Mucosa of descending colon (tissue), 3 donors: ENCODE data around the gene ANO9. TPM values are rescaled to one million over a fixed set of nuclear protein-coding genes. Genes with fewer than 3 reads are reported as not detected.

Experiments used
- ATAC-seq: fragments of 200-7000 bp; cut with Tn5 transposase; one replicate; pipeline ENCODE4 v1.9.1; 2020; ENCODE audit warnings: mild to moderate bottlenecking, moderate library complexity
- DNase-seq, 3 donors: peaks; one replicate each; pipeline ENCODE4 v3.0.0-alpha.2; 2020
- H3K36me3 ChIP-seq: fragments of 200-600 bp; one replicate; pipeline ENCODE4 v1.8.0; 2021; ENCODE audit warnings: low read depth, mild to moderate bottlenecking
- H3K4me1 ChIP-seq: fragments of 200-600 bp; one replicate; pipeline ENCODE4 v1.8.0; 2021; ENCODE audit warnings: low read depth, mild to moderate bottlenecking
- H3K4me3 ChIP-seq: fragments of 200-600 bp; one replicate; pipeline ENCODE4 v1.8.0; 2021; ENCODE audit warnings: mild to moderate bottlenecking
- H3K9me3 ChIP-seq: fragments of 200-600 bp; one replicate; pipeline ENCODE4 v1.8.0; 2021; ENCODE audit warnings: mild to moderate bottlenecking
- CTCF ChIP-seq: fragments of 200-600 bp; IDR thresholded peaks from one replicate; pipeline ENCODE4 v1.8.0; 2022; ENCODE audit warnings: antibody characterized with exemption, mild to moderate bottlenecking
- intact Hi-C, 2 donors: fragments of 100-400 bp; cut with DNase I in 1 of 2; cut with micrococcal nuclease in 1 of 2; formaldehyde crosslinking; loops; one replicate each; pipeline versions ENCODE4 v1.11.0 to v1.11.1; 2022; cut with DNase I, micrococcal nuclease
- total RNA-seq, 3 donors: library from RNA; stranded (reverse); fragmentation: NEBNext Ultra II Directional in 2 of 3; extraction: Animal tissue kit (Norgen Biotek cat#: 25700) in 2 of 3; gene quantifications; one replicate each; pipeline versions ENCODE4 v1.2.1 to v1.2.4, GENCODE V29; 2021 to 2023
- donor health status: DM: no; HTN: no; CAD: no; lungs with moderate emphysema.
- donor health status: DM: no; HTN: no; CAD: no.
- donor health status: DM: no; HTN: yes; CAD: no.

The ANO9 gene
- total RNA-seq, 3 donors from 2014 or later: 85.2 to 179 (median 131) TPM

- H3K9me3 ChIP-seq: no peaks in the 10 kb centered on the region
- ATAC-seq (no peak), DNase-seq (no peak)
- no peaks in the 10 kb centered on the region for H3K36me3 ChIP-seq
- H3K4me1 ChIP-seq: no peaks in the 10 kb centered on the region
- TF ChIP-seq CTCF: no peak
- no peak overlapping the region for H3K4me3 ChIP-seq
- intact Hi-C loops: no loop called here
Measured at GRCh38 chr11:462107-462890, 20.5 kb upstream of the ANO9 start.

GRCh38 chr11:461626-462025, 19.8 kb upstream of the ANO9 start:
- H3K36me3 ChIP-seq: no peaks in the 10 kb centered on the region
- H3K4me3 ChIP-seq: no peak overlapping the region
- intact Hi-C loops: no loop called here
- ATAC-seq: no peak
- H3K4me1 ChIP-seq: no peaks in the 10 kb centered on the region
- H3K9me3 ChIP-seq: no peaks in the 10 kb centered on the region
- TF ChIP-seq CTCF: no peak
- DNase-seq: no peak

- ATAC-seq (peak; percentile 39), DNase-seq (peak in 2 of 3 donors; percentile 14 to 48)
- no peak overlapping the region for H3K4me3 ChIP-seq
- TF ChIP-seq CTCF: no peak
- no peaks in the 10 kb centered on the region for H3K36me3 ChIP-seq
- H3K9me3 ChIP-seq: no peaks in the 10 kb centered on the region
- intact Hi-C loops: no loop called here
- H3K4me1 ChIP-seq: no peaks in the 10 kb centered on the region
Measured at GRCh38 chr11:460331-461199, 18.8 kb upstream of the ANO9 start.

- Histone ChIP-seq H3K36me3 (no peaks in the 10 kb centered on the region), H3K4me1 (no peaks in the 10 kb centered on the region), H3K4me3 (no peak overlapping the region), H3K9me3 (no peaks in the 10 kb centered on the region)
- DNase-seq (peak in 2 of 3 donors; percentile 12 to 31), ATAC-seq (no peak)
- intact Hi-C loops: no loop called here
- no peak for TF ChIP-seq CTCF
Measured at GRCh38 chr11:459511-460220, 17.9 kb upstream of the ANO9 start.

- DNase-seq: peak in 2 of 3 donors; percentile 13 to 52
- Histone ChIP-seq H3K4me3 (no peak overlapping the region), H3K4me1 (no peaks in the 10 kb centered on the region), H3K36me3 (no peaks in the 10 kb centered on the region), H3K9me3 (no peaks in the 10 kb centered on the region)
- TF ChIP-seq CTCF: no peak
- no peak for ATAC-seq
- intact Hi-C loops: no loop called here
Measured at GRCh38 chr11:457111-457760, 15.4 kb upstream of the ANO9 start.
